ENCODE measurements around the gene RPS6KA2.

The RPS6KA2 gene

DNA sequence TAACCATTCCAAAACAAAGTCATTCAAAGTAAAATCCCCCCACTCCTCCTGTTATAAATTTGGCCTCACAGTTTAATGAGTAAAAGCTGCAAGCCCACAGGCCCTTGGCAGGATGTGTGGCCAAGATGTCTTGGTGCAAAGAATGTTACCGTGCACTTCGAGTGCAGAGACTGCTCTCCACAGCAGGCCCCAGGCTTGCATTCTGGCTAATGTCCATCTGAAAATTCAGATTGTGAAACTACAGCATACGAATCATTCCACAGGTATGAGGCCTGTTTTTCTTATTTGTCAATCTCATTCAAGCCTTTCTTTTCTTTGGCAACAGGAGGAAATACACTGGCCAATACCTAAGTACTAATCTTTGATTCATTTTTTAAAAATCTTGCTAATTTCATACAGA is 7.1 kb downstream of the RPS6KA2 start:
- no peak overlapping the region for H4K12ac ChIP-seq (ENCODE audit: low read depth, low read length)
- peaks cover 7 to 8% of the 10 kb centered on the region in 2 experiments for H3K36me3 ChIP-seq (ENCODE audit: control insufficient read depth in 1 of 2, insufficient read depth in 2 of 2, low read length in 2 of 2)
- no peak overlapping the region for H2AFZ ChIP-seq (ENCODE audit: insufficient read depth, low read length, poor library complexity)
- H2BK5ac ChIP-seq (ENCODE audit: low read depth, low read length, poor library complexity): no peak overlapping the region
- no peak overlapping the region for H4K91ac ChIP-seq (ENCODE audit: low read depth, low read length)
- H3K9ac ChIP-seq (ENCODE audit: low read length): no peak overlapping the region
- no peak overlapping the region for H3K18ac ChIP-seq (ENCODE audit: low read length)
- H2BK120ac ChIP-seq (ENCODE audit: insufficient read depth, low read length, poor library complexity): no peak overlapping the region
- H3K14ac ChIP-seq (ENCODE audit: low read length): no peak overlapping the region
- no peak overlapping the region for H3K4me3 ChIP-seq (ENCODE audit: low read depth, low read length)
- no peak overlapping the region for H3K4me2 ChIP-seq (ENCODE audit: low read length)
- H2BK12ac ChIP-seq (ENCODE audit: low read length): no peak overlapping the region
- H3K27ac ChIP-seq (ENCODE audit: low read depth, low read length): peak overlapping the region; percentile 92
- no peak overlapping the region for H4K8ac ChIP-seq (ENCODE audit: low read depth, low read length)
- peak; percentile 61 to 84 for DNase-seq
- WGBS (ENCODE audit: extremely low coverage, insufficient coverage, insufficient read length): no CpG with 5 or more reads among the region's 3 CpGs
- peaks cover 4% of the 10 kb centered on the region for H3K9me3 ChIP-seq (ENCODE audit: insufficient read depth, low read depth, low read length)
- peaks cover 25% of the 10 kb centered on the region for H3K79me1 ChIP-seq (ENCODE audit: low read length)
- H2AK5ac ChIP-seq (ENCODE audit: low read length): no peak overlapping the region
- peaks cover 2% of the 10 kb centered on the region for H3K79me2 ChIP-seq (ENCODE audit: control insufficient read depth, insufficient read depth, low read length, poor library complexity)
- H3K4ac ChIP-seq (ENCODE audit: low read depth, low read length): no peak overlapping the region
- peaks cover 35 to 38% of the 10 kb centered on the region in 2 experiments for H3K4me1 ChIP-seq (ENCODE audit: control insufficient read depth in 1 of 2, insufficient read depth in 2 of 2, low read length in 2 of 2)
- no peaks in the 10 kb centered on the region for H3K27me3 ChIP-seq (ENCODE audit: insufficient read depth, low read length)
- no peak overlapping the region for H3K23ac ChIP-seq (ENCODE audit: low read length)

- H2AK5ac ChIP-seq (ENCODE audit: low read length): peak overlapping the region; percentile 4
- H2AFZ ChIP-seq (ENCODE audit: insufficient read depth, low read length, poor library complexity): peak overlapping the region; percentile 45
- H3K36me3 ChIP-seq (ENCODE audit: control insufficient read depth in 1 of 2, insufficient read depth in 2 of 2, low read length in 2 of 2): peaks cover 7 to 8% of the 10 kb centered on the region in 2 experiments
- peak overlapping the region; percentile 51 for H4K8ac ChIP-seq (ENCODE audit: low read depth, low read length)
- H3K79me1 ChIP-seq (ENCODE audit: low read length): peaks cover 32% of the 10 kb centered on the region
- H2BK12ac ChIP-seq (ENCODE audit: low read length): peak overlapping the region; percentile 74
- peak overlapping the region; percentile 47 for H3K4ac ChIP-seq (ENCODE audit: low read depth, low read length)
- no peak overlapping the region for H3K4me3 ChIP-seq (ENCODE audit: low read depth, low read length)
- peak overlapping the region; percentile 60 for H4K91ac ChIP-seq (ENCODE audit: low read depth, low read length)
- H3K4me2 ChIP-seq (ENCODE audit: low read length): peak overlapping the region; percentile 4
- no peaks in the 10 kb centered on the region for H3K27me3 ChIP-seq (ENCODE audit: insufficient read depth, low read length)
- H3K4me1 ChIP-seq (ENCODE audit: control insufficient read depth in 1 of 2, insufficient read depth in 2 of 2, low read length in 2 of 2): peaks cover 43 to 45% of the 10 kb centered on the region in 2 experiments
- no peak overlapping the region for H3K9ac ChIP-seq (ENCODE audit: low read length)
- peak overlapping the region; percentile 89 for H2BK120ac ChIP-seq (ENCODE audit: insufficient read depth, low read length, poor library complexity)
- no peak overlapping the region for H4K12ac ChIP-seq (ENCODE audit: low read depth, low read length)
- H3K18ac ChIP-seq (ENCODE audit: low read length): peak overlapping the region; percentile 66
- WGBS (ENCODE audit: extremely low coverage, insufficient coverage, insufficient read length): no CpG with 5 or more reads among the region's 27 CpGs
- H3K27ac ChIP-seq (ENCODE audit: low read depth, low read length): peak overlapping the region; percentile 92
- DNase-seq: no peak
- peaks cover 2% of the 10 kb centered on the region for H3K79me2 ChIP-seq (ENCODE audit: control insufficient read depth, insufficient read depth, low read length, poor library complexity)
- peaks cover 4% of the 10 kb centered on the region for H3K9me3 ChIP-seq (ENCODE audit: insufficient read depth, low read depth, low read length)
- H3K23ac ChIP-seq (ENCODE audit: low read length): no peak overlapping the region
- peak overlapping the region; percentile 59 for H3K14ac ChIP-seq (ENCODE audit: low read length)
- H2BK5ac ChIP-seq (ENCODE audit: low read depth, low read length, poor library complexity): peak overlapping the region; percentile 70
These were observed 7.9 kb downstream of the RPS6KA2 start for GRCh38 chr6:166618866-166619761.

GRCh38 chr6:166618251-166618650 is 8.8 kb downstream of the RPS6KA2 start:
- H3K9ac ChIP-seq (ENCODE audit: low read length): no peak overlapping the region
- H2AK5ac ChIP-seq (ENCODE audit: low read length): peak overlapping the region; percentile 33
- no peak overlapping the region for H3K23ac ChIP-seq (ENCODE audit: low read length)
- DNase-seq: no peak
- no peaks in the 10 kb centered on the region for H3K27me3 ChIP-seq (ENCODE audit: insufficient read depth, low read length)
- peak overlapping the region; percentile 45 for H3K14ac ChIP-seq (ENCODE audit: low read length)
- H4K12ac ChIP-seq (ENCODE audit: low read depth, low read length): no peak overlapping the region
- peak overlapping the region; percentile 92 for H3K27ac ChIP-seq (ENCODE audit: low read depth, low read length)
- no peak overlapping the region for H3K4me2 ChIP-seq (ENCODE audit: low read length)
- H3K4me1 ChIP-seq (ENCODE audit: control insufficient read depth in 1 of 2, insufficient read depth in 2 of 2, low read length in 2 of 2): peaks cover 47 to 50% of the 10 kb centered on the region in 2 experiments
- peak overlapping the region; percentile 89 for H2BK120ac ChIP-seq (ENCODE audit: insufficient read depth, low read length, poor library complexity)
- H4K8ac ChIP-seq (ENCODE audit: low read depth, low read length): peak overlapping the region; percentile 51
- peak overlapping the region; percentile 66 for H3K18ac ChIP-seq (ENCODE audit: low read length)
- no peak overlapping the region for H3K4me3 ChIP-seq (ENCODE audit: low read depth, low read length)
- H3K4ac ChIP-seq (ENCODE audit: low read depth, low read length): peak overlapping the region; percentile 41
- H2BK5ac ChIP-seq (ENCODE audit: low read depth, low read length, poor library complexity): peak overlapping the region; percentile 15
- peak overlapping the region; percentile 21 for H4K91ac ChIP-seq (ENCODE audit: low read depth, low read length)
- peaks cover 4% of the 10 kb centered on the region for H3K9me3 ChIP-seq (ENCODE audit: insufficient read depth, low read depth, low read length)
- peaks cover 7 to 8% of the 10 kb centered on the region in 2 experiments for H3K36me3 ChIP-seq (ENCODE audit: control insufficient read depth in 1 of 2, insufficient read depth in 2 of 2, low read length in 2 of 2)
- H2AFZ ChIP-seq (ENCODE audit: insufficient read depth, low read length, poor library complexity): no peak overlapping the region
- H3K79me2 ChIP-seq (ENCODE audit: control insufficient read depth, insufficient read depth, low read length, poor library complexity): peaks cover 2% of the 10 kb centered on the region
- peak overlapping the region; percentile 4 for H2BK12ac ChIP-seq (ENCODE audit: low read length)
- WGBS (ENCODE audit: extremely low coverage, insufficient coverage, insufficient read length): no CpG with 5 or more reads among the region's 4 CpGs
- H3K79me1 ChIP-seq (ENCODE audit: low read length): peaks cover 35% of the 10 kb centered on the region

DNA sequence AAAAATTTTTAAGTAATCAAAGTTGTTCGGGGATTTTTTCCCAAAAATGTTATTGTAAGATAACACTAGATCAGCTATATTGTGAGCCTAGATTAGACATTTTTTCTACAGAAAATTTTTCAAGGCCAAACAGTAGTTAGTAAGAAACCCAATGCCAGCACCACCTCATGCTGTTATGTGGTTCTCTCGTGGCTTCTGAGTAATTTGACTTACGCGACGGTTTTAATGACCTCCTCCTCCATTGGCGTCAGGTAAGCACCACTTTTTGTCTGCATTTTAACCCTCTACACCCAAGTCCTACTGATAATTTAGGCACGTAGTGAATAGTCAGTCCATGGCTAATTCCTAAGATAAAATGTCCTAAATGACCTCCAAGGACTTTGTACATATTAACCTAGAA is 9.7 kb downstream of the RPS6KA2 start:
- H3K36me3 ChIP-seq (ENCODE audit: control insufficient read depth in 1 of 2, insufficient read depth in 2 of 2, low read length in 2 of 2): peaks cover 7 to 8% of the 10 kb centered on the region in 2 experiments
- H3K79me2 ChIP-seq (ENCODE audit: control insufficient read depth, insufficient read depth, low read length, poor library complexity): peaks cover 2% of the 10 kb centered on the region
- peaks cover 4% of the 10 kb centered on the region for H3K9me3 ChIP-seq (ENCODE audit: insufficient read depth, low read depth, low read length)
- H2AK5ac ChIP-seq (ENCODE audit: low read length): no peak overlapping the region
- H4K91ac ChIP-seq (ENCODE audit: low read depth, low read length): no peak overlapping the region
- H3K9ac ChIP-seq (ENCODE audit: low read length): no peak overlapping the region
- no peak overlapping the region for H3K23ac ChIP-seq (ENCODE audit: low read length)
- peaks cover 40% of the 10 kb centered on the region for H3K79me1 ChIP-seq (ENCODE audit: low read length)
- no peak overlapping the region for H2AFZ ChIP-seq (ENCODE audit: insufficient read depth, low read length, poor library complexity)
- H3K4me2 ChIP-seq (ENCODE audit: low read length): no peak overlapping the region
- H3K27me3 ChIP-seq (ENCODE audit: insufficient read depth, low read length): no peaks in the 10 kb centered on the region
- H2BK12ac ChIP-seq (ENCODE audit: low read length): no peak overlapping the region
- H3K4ac ChIP-seq (ENCODE audit: low read depth, low read length): no peak overlapping the region
- H2BK5ac ChIP-seq (ENCODE audit: low read depth, low read length, poor library complexity): no peak overlapping the region
- H3K27ac ChIP-seq (ENCODE audit: low read depth, low read length): no peak overlapping the region
- H4K8ac ChIP-seq (ENCODE audit: low read depth, low read length): no peak overlapping the region
- no peak overlapping the region for H4K12ac ChIP-seq (ENCODE audit: low read depth, low read length)
- H2BK120ac ChIP-seq (ENCODE audit: insufficient read depth, low read length, poor library complexity): no peak overlapping the region
- H3K4me3 ChIP-seq (ENCODE audit: low read depth, low read length): no peak overlapping the region
- no CpG with 5 or more reads among the region's 7 CpGs for WGBS (ENCODE audit: extremely low coverage, insufficient coverage, insufficient read length)
- H3K4me1 ChIP-seq (ENCODE audit: control insufficient read depth in 1 of 2, insufficient read depth in 2 of 2, low read length in 2 of 2): peaks cover 51 to 54% of the 10 kb centered on the region in 2 experiments
- H3K18ac ChIP-seq (ENCODE audit: low read length): no peak overlapping the region
- DNase-seq: no peak
- H3K14ac ChIP-seq (ENCODE audit: low read length): no peak overlapping the region
